Stimulated activated CD4-positive, alpha-beta T cell treated with anti-CD3 and anti-CD28 coated beads, TNF-alpha, amount 100 ng/mL, for 24 hours (primary cell): ENCODE data around the gene DIP2B.
"Not testable (repeated sequence)": the region's sequence is repeated elsewhere in the genome, so short reads cannot be mapped to it uniquely, and the experiment has no call there.

ENCODE experiments used
- DNase-seq, 3 experiments: peaks; one replicate each; pipeline ENCODE4 v3.0.0-alpha.2; 2020; ENCODE audit warnings: low read depth in 3 of 3

The DIP2B gene

GRCh38 chr12:50765095-50765911 is 260.5 kb downstream of the DIP2B start:
- DNase-seq = peak in 2 of 3 experiments; percentile 16 to 27

- DNase-seq = no peak
These were observed 263.6 kb downstream of the DIP2B start for GRCh38 chr12:50768391-50768790.

- DNase-seq = not testable (repeated sequence)
These were observed 264.0 kb downstream of the DIP2B start for GRCh38 chr12:50768813-50769212.

GRCh38 chr12:50771409-50771808 is 266.6 kb downstream of the DIP2B start:
- DNase-seq = no peak

GRCh38 chr12:50772470-50772869 is 267.7 kb downstream of the DIP2B start:
- no peak for DNase-seq

- no peak for DNase-seq
These were observed 268.1 kb downstream of the DIP2B start for GRCh38 chr12:50772877-50773276.

- DNase-seq = no peak
These were observed 270.5 kb downstream of the DIP2B start for GRCh38 chr12:50775251-50775650.

GRCh38 chr12:50776749-50777728 is 272.3 kb downstream of the DIP2B start:
- no peak for DNase-seq

DNA sequence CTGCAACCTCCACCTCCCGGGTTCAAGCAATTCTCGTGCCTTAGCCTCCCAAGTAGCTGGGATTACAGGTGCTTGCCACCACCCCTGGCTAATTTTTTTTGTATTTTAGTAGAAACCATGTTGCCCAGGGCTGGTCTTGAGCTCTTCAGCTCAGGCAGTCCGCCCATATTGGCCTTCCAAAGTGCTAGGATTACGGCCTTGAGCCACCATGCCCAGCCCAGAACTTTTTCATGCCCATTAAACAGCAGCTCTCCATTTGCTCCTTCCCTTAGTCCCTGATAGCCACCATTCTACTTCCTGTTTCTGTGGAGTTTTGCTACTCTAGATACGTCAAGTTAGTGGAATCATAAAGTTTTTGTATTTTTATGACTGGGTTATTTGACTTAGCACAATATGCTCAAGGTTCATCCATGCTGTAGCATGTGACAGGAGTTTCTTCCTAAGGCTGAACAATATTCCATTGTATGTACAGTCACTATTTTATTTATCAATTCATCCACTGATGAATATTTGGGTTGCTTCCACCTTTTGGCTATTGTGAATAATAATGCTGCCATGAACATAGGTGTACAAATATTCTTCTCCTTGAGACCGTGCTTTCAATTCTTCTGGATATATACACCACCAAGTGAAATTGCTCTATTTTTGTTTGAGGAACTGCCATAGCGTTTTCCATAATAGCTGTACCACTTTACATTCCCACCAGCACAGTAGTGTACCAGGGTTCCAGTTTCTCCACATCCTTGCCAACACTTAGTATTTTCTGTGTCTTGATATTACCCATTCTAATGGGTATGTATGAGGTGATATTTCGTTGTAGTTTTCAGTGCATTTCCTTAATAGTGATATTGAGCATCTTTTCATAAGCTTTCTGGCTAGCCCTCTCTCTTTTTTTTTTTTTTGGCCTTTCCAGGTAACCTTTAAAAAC is 274.1 kb downstream of the DIP2B start:
- DNase-seq = no peak

DNA sequence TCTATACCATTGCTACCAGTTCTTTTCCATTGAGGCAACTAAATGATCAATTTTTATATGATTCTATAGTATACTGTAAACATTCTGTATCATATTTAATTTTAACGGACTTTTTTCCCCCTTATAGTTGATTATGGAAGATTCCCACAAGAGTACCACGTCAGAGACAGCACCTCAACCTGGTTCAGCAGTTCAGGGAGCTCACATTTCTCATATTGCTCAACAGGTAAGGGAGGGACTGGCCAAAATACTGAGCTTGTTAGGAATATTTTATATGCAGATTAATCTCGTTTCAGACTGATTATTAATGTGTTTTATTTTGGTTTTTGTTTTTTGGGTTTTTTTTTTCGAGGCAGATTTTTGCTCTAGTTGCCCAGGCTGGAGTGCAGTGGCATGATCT is 275.2 kb downstream of the DIP2B start:
- no peak for DNase-seq

DNA sequence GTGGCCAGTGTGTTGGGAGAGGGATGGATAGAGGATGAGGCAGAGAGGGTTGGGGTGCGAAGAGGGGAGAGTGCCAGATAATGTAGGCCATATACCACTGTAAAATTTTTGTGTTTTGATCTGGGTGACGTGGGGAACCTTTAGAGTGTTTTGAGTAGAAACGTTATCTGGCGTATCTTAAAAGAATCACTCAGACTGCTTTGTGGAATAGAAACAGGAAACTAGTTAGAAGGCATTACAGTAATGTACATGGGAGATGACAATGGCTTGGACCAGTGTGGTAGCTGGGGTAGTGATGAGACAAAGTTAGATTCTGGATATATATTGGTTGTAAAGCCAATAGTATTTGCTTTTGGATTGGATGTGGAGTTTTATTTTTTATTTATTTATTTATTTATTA is 279.7 kb downstream of the DIP2B start:
- no peak for DNase-seq

DNA sequence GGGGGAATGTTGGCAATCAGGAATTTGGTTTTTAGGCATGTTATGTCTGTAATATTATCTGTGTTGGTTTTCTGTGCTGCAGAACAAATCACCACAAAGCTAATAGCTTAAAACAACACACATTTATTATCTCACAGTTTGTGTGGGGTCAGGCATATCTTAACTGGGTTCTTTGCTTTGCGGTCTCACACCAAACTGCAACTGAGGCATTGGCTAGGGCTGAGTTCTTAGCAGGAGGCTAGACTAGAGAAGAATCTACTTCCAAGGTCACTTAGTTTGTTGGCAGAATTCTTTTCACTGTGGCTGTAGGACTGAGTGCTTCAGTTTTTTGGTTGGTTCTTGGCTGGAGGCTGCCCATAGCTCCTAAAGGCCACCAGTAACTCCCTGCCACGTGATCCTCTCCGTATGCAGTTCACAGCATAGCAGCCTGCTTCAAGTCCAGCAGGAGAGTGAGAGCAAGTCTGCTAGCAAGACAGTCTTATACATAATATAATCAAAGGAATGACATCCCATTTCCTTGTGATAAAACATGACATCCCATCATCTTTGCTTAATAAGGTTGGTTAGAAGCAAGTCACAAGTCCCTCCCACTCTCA is 280.7 kb downstream of the DIP2B start:
- no peak for DNase-seq

- no peak for DNase-seq
These were observed 281.9 kb downstream of the DIP2B start for GRCh38 chr12:50786498-50787231.

- no peak for DNase-seq
These were observed 282.8 kb downstream of the DIP2B start for GRCh38 chr12:50787618-50788017.

DNA sequence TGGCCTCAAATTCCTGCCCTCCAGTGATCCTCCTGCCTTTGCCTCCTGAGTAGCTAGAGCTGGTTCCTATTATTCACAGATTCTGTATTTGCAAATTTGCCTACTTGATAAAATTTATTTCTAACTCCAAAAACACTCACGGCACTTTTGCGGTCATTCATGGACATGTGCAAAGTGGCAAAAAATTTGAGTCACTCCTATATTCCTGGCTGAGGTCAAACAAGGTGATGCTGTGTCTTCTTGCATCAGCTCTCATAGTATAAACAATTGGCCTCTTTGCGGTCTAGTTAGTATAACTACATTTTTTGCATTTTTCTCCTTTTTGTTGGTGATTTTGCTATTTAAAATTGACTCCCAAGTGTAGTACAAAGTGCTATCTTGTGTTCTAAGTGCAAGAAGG is 283.8 kb downstream of the DIP2B start:
- DNase-seq = no peak

GRCh38 chr12:50790081-50790480 is 285.3 kb downstream of the DIP2B start:
- DNase-seq = no peak
